DOHH2 (cell line): ENCODE measurements around the gene DIP2C.
"Not testable (repeated sequence)": the region's sequence is repeated elsewhere in the genome, so short reads cannot be mapped to it uniquely, and the experiment has no call there.

Experiments
- H3F3A ChIP-seq: fragments of 200-600 bp; sonication (generic), shearing (Covaris generic); 2 replicates; pipeline ENCODE4 v1.6.0; 2016; ENCODE audit warnings: antibody characterized with exemption, mild to moderate bottlenecking; ENCODE audit not compliant: control insufficient read depth, insufficient read depth
- H3K27ac ChIP-seq: fragments of 200-600 bp; sonication (generic); 2 replicates; pipeline ENCODE4 v1.5.1; 2014; ENCODE audit warnings: low read depth, mild to moderate bottlenecking, low read length, moderate library complexity
- H3K27me3 ChIP-seq: fragments of 200-600 bp; sonication (generic); 2 replicates; pipeline ENCODE4 v1.6.1; 2014; ENCODE audit warnings: mild to moderate bottlenecking, low read length, mixed read lengths; ENCODE audit not compliant: control insufficient read depth
- H3K36me3 ChIP-seq: fragments of 200-600 bp; sonication (generic); 2 replicates; pipeline ENCODE4 v1.6.1; 2014; ENCODE audit warnings: mild to moderate bottlenecking, low read length, moderate library complexity, mixed read lengths; ENCODE audit not compliant: control insufficient read depth
- H3K4me1 ChIP-seq: fragments of 200-600 bp; sonication (generic); 2 replicates; pipeline ENCODE4 v1.6.1; 2014; ENCODE audit warnings: mild to moderate bottlenecking, low read length, mixed read lengths; ENCODE audit not compliant: control insufficient read depth
- H3K4me2 ChIP-seq: fragments of 200-600 bp; sonication (generic); 2 replicates; pipeline ENCODE4 v1.6.0; 2014; ENCODE audit warnings: mild to moderate bottlenecking, low read length, moderate library complexity
- H3K4me3 ChIP-seq: fragments of 200-600 bp; sonication (generic); 2 replicates; pipeline ENCODE4 v1.5.1; 2014; ENCODE audit warnings: mild to moderate bottlenecking, low read length, mixed read lengths
- H3K79me2 ChIP-seq: fragments of 200-600 bp; sonication (generic); 2 replicates; pipeline ENCODE4 v1.6.1; 2014; ENCODE audit warnings: mild to moderate bottlenecking, low read length, mixed read lengths; ENCODE audit not compliant: control insufficient read depth
- H3K9me2 ChIP-seq: fragments of 200-600 bp; sonication (generic); replicated peaks from 2 replicates; pipeline ENCODE4 v1.6.1; 2014; ENCODE audit warnings: mild to moderate bottlenecking, low read length, mixed read lengths; ENCODE audit not compliant: control insufficient read depth
- H3K9me3 ChIP-seq: fragments of 200-600 bp; sonication (generic); 2 replicates; pipeline ENCODE4 v1.6.1; 2014; ENCODE audit warnings: antibody characterized with exemption, low read length, mixed read lengths; ENCODE audit not compliant: control insufficient read depth, insufficient read depth
- H4K20me1 ChIP-seq: fragments of 200-600 bp; sonication (generic); 2 replicates; pipeline ENCODE4 v1.6.0; 2014; ENCODE audit warnings: low read depth, mild to moderate bottlenecking, antibody characterized with exemption, low read length, moderate library complexity; ENCODE audit not compliant: control insufficient read depth, insufficient read depth
- CTCF ChIP-seq: fragments of 200-600 bp; sonication (generic); IDR thresholded peaks from one replicate; pipeline ENCODE4 v1.5.1; 2014; ENCODE audit warnings: antibody characterized with exemption, mild to moderate bottlenecking, low read depth, low read length; ENCODE audit not compliant: poor library complexity, severe bottlenecking
- EZH2phosphoT487 ChIP-seq: fragments of 200-600 bp; sonication (generic); IDR thresholded peaks from 2 replicates; pipeline ENCODE4 v1.6.1; 2017; ENCODE audit warnings: borderline replicate concordance, mild to moderate bottlenecking, antibody characterized with exemption, low read length, moderate library complexity, mixed read lengths

DIP2C gene

GRCh38 chr10:451021-451471 is 238.4 kb downstream of the DIP2C start:
- TF ChIP-seq CTCF (no peak), EZH2phosphoT487 (no peak)
- peaks cover 32% of the 10 kb centered on the region for H3K4me1 ChIP-seq
- peaks cover 19% of the 10 kb centered on the region for H3K36me3 ChIP-seq
- H3K9me2 ChIP-seq, result no peaks in the 10 kb centered on the region
- H3K27ac ChIP-seq, result peak overlapping the region; percentile 51
- peak overlapping the region; percentile 70 for H3K4me2 ChIP-seq
- H3K4me3 ChIP-seq, result peak overlapping the region; percentile 53
- peaks cover 5% of the 10 kb centered on the region; the same call in 1 of the 2 replicates for H4K20me1 ChIP-seq
- peaks cover 21% of the 10 kb centered on the region; the same call in 1 of the 2 replicates for H3F3A ChIP-seq
- no peaks in the 10 kb centered on the region for H3K27me3 ChIP-seq
- H3K79me2 ChIP-seq, result peaks cover 22% of the 10 kb centered on the region
- H3K9me3 ChIP-seq, result no peaks in the 10 kb centered on the region

GRCh38 chr10:450463-450862 is 239.0 kb downstream of the DIP2C start:
- Histone ChIP-seq H3K9me3 (no peaks in the 10 kb centered on the region), H3K4me3 (peak overlapping the region; percentile 53), H3K27me3 (no peaks in the 10 kb centered on the region), H3K9me2 (no peaks in the 10 kb centered on the region), H3K27ac (peak overlapping the region; percentile 51), H3K36me3 (peaks cover 25% of the 10 kb centered on the region), H3K4me1 (peaks cover 32% of the 10 kb centered on the region), H3K79me2 (peaks cover 22% of the 10 kb centered on the region), H4K20me1 (peaks cover 5% of the 10 kb centered on the region; the same call in 1 of the 2 replicates), H3F3A (peaks cover 21% of the 10 kb centered on the region; the same call in 1 of the 2 replicates), H3K4me2 (peak overlapping the region; percentile 70)
- no peak for TF ChIP-seq CTCF
- no peak for TF ChIP-seq EZH2phosphoT487

GRCh38 chr10:449331-449730 is 240.1 kb downstream of the DIP2C start:
- not testable (repeated sequence) for H3K27me3 ChIP-seq, H3K4me3 ChIP-seq, H3K9me2 ChIP-seq, H3K27ac ChIP-seq, H3K4me2 ChIP-seq, H4K20me1 ChIP-seq, H3K9me3 ChIP-seq
- peaks cover 22% of the 10 kb centered on the region for H3K79me2 ChIP-seq
- H3K4me1 ChIP-seq, result peaks cover 32% of the 10 kb centered on the region
- H3K36me3 ChIP-seq, result peaks cover 36% of the 10 kb centered on the region
- H3F3A ChIP-seq, result peaks cover 21% of the 10 kb centered on the region; the same call in 1 of the 2 replicates

GRCh38 chr10:443459-443858 is 246.0 kb downstream of the DIP2C start:
- Histone ChIP-seq H3K4me1 (no peaks in the 10 kb centered on the region), H3K4me3 (no peak overlapping the region), H3K27ac (no peak overlapping the region), H3K36me3 (peaks cover 60% of the 10 kb centered on the region), H3K27me3 (no peaks in the 10 kb centered on the region), H3K9me2 (no peaks in the 10 kb centered on the region), H3K9me3 (no peaks in the 10 kb centered on the region), H3K4me2 (no peak overlapping the region), H3F3A (peaks cover 3% of the 10 kb centered on the region; the same call in 1 of the 2 replicates), H3K79me2 (peaks cover 3% of the 10 kb centered on the region; the same call in 1 of the 2 replicates), H4K20me1 (no peaks in the 10 kb centered on the region)
- TF ChIP-seq CTCF (no peak), EZH2phosphoT487 (no peak)
